OCI-LY1 (cell line): ENCODE data around the gene ZCCHC8.
"Not testable (repeated sequence)": the region's sequence is repeated elsewhere in the genome, so short reads cannot be mapped to it uniquely, and the experiment has no call there.

Experiments
- H2AFZ ChIP-seq: fragments of 200-600 bp; sonication (generic), shearing (Covaris generic); 2 replicates; pipeline ENCODE4 v1.6.0; 2014; ENCODE audit warnings: antibody characterized with exemption, mild to moderate bottlenecking, low read length
- H3F3A ChIP-seq: fragments of 200-600 bp; sonication (generic), shearing (Covaris generic); 2 replicates; pipeline ENCODE4 v1.6.0; 2014; ENCODE audit warnings: mild to moderate bottlenecking, antibody characterized with exemption, low read length, moderate library complexity; ENCODE audit not compliant: insufficient read depth
- H3K27ac ChIP-seq: fragments of 200-600 bp; sonication (generic); 2 replicates; pipeline ENCODE4 v1.5.1; 2014; ENCODE audit warnings: low read length, mixed run types, mild to moderate bottlenecking, low read depth; ENCODE audit not compliant: poor library complexity, severe bottlenecking
- H3K27me3 ChIP-seq: fragments of 200-600 bp; sonication (generic); 2 replicates; pipeline ENCODE4 v1.6.0; 2014; ENCODE audit warnings: antibody characterized with exemption, mild to moderate bottlenecking, low read length, moderate library complexity; ENCODE audit not compliant: insufficient read depth
- H3K36me3 ChIP-seq: fragments of 200-600 bp; sonication (generic); 2 replicates; pipeline ENCODE4 v1.6.1; 2014; ENCODE audit warnings: mild to moderate bottlenecking, antibody characterized with exemption, low read length, moderate library complexity, mixed read lengths; ENCODE audit not compliant: insufficient read depth
- H3K4me1 ChIP-seq: fragments of 200-600 bp; sonication (generic); 2 replicates; pipeline ENCODE4 v1.5.1; 2014; ENCODE audit warnings: mild to moderate bottlenecking, low read length, moderate library complexity; ENCODE audit not compliant: insufficient read depth, severe bottlenecking
- H3K4me2 ChIP-seq: fragments of 200-600 bp; sonication (generic), shearing (Covaris generic); 2 replicates; pipeline ENCODE4 v1.6.1; 2014; ENCODE audit warnings: low read length
- H3K4me3 ChIP-seq: fragments of 200-600 bp; sonication (generic); 2 replicates; pipeline ENCODE4 v1.5.1; 2014; ENCODE audit warnings: low read length, low read depth, mild to moderate bottlenecking, mixed read lengths; ENCODE audit not compliant: poor library complexity, severe bottlenecking
- H3K79me2 ChIP-seq: fragments of 200-600 bp; shearing (Covaris generic); 2 replicates; pipeline ENCODE4 v1.6.1; 2016; ENCODE audit warnings: mixed run types, low read length, mixed read lengths; ENCODE audit not compliant: insufficient read depth
- H3K9ac ChIP-seq: fragments of 200-600 bp; sonication (generic), shearing (Covaris generic); 2 replicates; pipeline ENCODE4 v1.6.1; 2014; ENCODE audit warnings: mild to moderate bottlenecking, low read length, mixed read lengths
- H3K9me2 ChIP-seq: fragments of 200-600 bp; sonication (generic), shearing (Covaris generic); 2 replicates; pipeline ENCODE4 v1.6.1; 2014; ENCODE audit warnings: low read depth, mild to moderate bottlenecking, low read length, mixed read lengths
- H3K9me3 ChIP-seq: fragments of 200-600 bp; shearing (Covaris generic); 2 replicates; pipeline ENCODE4 v1.6.1; 2014; ENCODE audit warnings: low read length, mixed read lengths
- H4K20me1 ChIP-seq: fragments of 200-600 bp; sonication (generic), shearing (Covaris generic); 2 replicates; pipeline ENCODE4 v1.6.0; 2016; ENCODE audit warnings: mild to moderate bottlenecking, low read length; ENCODE audit not compliant: insufficient read depth
- CTCF ChIP-seq: fragments of 200-600 bp; sonication (generic), shearing (Covaris generic); IDR thresholded peaks from 2 replicates; pipeline ENCODE4 v1.5.1; 2017; ENCODE audit warnings: mild to moderate bottlenecking, antibody characterized with exemption, low read length, moderate library complexity, mixed read lengths
- EZH2 ChIP-seq: fragments of 200-600 bp; sonication (generic), shearing (Covaris generic); IDR thresholded peaks from 2 replicates; pipeline ENCODE4 v1.8.0; 2017; ENCODE audit warnings: borderline replicate concordance, mixed run types, mild to moderate bottlenecking, antibody characterized with exemption, low read length, moderate library complexity, mixed read lengths

ZCCHC8 gene

GRCh38 chr12:122454250-122454721, 46.4 kb downstream of the ZCCHC8 start:
- Histone ChIP-seq H4K20me1 (no peaks in the 10 kb centered on the region), H3K27me3 (no peaks in the 10 kb centered on the region), H3K9me2 (no peaks in the 10 kb centered on the region), H3K27ac (no peak overlapping the region), H3K4me2 (no peak overlapping the region), H3F3A (no peaks in the 10 kb centered on the region), H3K9ac (no peak overlapping the region), H3K9me3 (no peaks in the 10 kb centered on the region), H3K4me3 (no peak overlapping the region), H2AFZ (no peak overlapping the region), H3K4me1 (peaks cover 19% of the 10 kb centered on the region), H3K36me3 (no peaks in the 10 kb centered on the region), H3K79me2 (no peaks in the 10 kb centered on the region)
- TF ChIP-seq EZH2 (no peak), CTCF (no peak)

GRCh38 chr12:122452701-122453285, 47.9 kb downstream of the ZCCHC8 start:
- Histone ChIP-seq H3K79me2 (no peaks in the 10 kb centered on the region), H3K4me1 (peaks cover 19% of the 10 kb centered on the region), H3K27ac (peak overlapping the region; percentile 46), H3K9ac (no peak overlapping the region), H3F3A (no peaks in the 10 kb centered on the region), H3K4me2 (no peak overlapping the region), H3K4me3 (no peak overlapping the region), H3K36me3 (no peaks in the 10 kb centered on the region), H3K27me3 (no peaks in the 10 kb centered on the region), H3K9me2 (no peaks in the 10 kb centered on the region), H2AFZ (peak overlapping the region; percentile 68), H3K9me3 (no peaks in the 10 kb centered on the region), H4K20me1 (no peaks in the 10 kb centered on the region)
- TF ChIP-seq EZH2: no peak
- no peak for TF ChIP-seq CTCF

- Histone ChIP-seq H4K20me1 (no peaks in the 10 kb centered on the region), H2AFZ (no peak overlapping the region), H3K36me3 (no peaks in the 10 kb centered on the region), H3K9ac (no peak overlapping the region), H3K9me3 (no peaks in the 10 kb centered on the region), H3K27ac (no peak overlapping the region), H3K9me2 (no peaks in the 10 kb centered on the region), H3K4me1 (peaks cover 19% of the 10 kb centered on the region), H3K27me3 (no peaks in the 10 kb centered on the region), H3F3A (no peaks in the 10 kb centered on the region), H3K79me2 (no peaks in the 10 kb centered on the region), H3K4me3 (no peak overlapping the region), H3K4me2 (no peak overlapping the region)
- TF ChIP-seq CTCF: no peak
- no peak for TF ChIP-seq EZH2
These were observed 51.4 kb downstream of the ZCCHC8 start for GRCh38 chr12:122449317-122449716.

- H2AFZ ChIP-seq, H3K4me3 ChIP-seq, H4K20me1 ChIP-seq, H3K27me3 ChIP-seq, H3K36me3 ChIP-seq, H3K9ac ChIP-seq, H3K4me2 ChIP-seq, H3K9me3 ChIP-seq, H3F3A ChIP-seq, H3K79me2 ChIP-seq, H3K27ac ChIP-seq, H3K4me1 ChIP-seq, H3K9me2 ChIP-seq: not testable (repeated sequence)
These were observed 52.9 kb downstream of the ZCCHC8 start for GRCh38 chr12:122447825-122448224.

- H3K79me2 ChIP-seq, H3K27ac ChIP-seq, H3F3A ChIP-seq, H3K4me1 ChIP-seq, H3K9me3 ChIP-seq, H3K9me2 ChIP-seq, H3K27me3 ChIP-seq, H3K36me3 ChIP-seq, H3K9ac ChIP-seq, H3K4me3 ChIP-seq, H4K20me1 ChIP-seq, H2AFZ ChIP-seq, H3K4me2 ChIP-seq: not testable (repeated sequence)
These were observed 54.3 kb downstream of the ZCCHC8 start for GRCh38 chr12:122446390-122446789.
